Measurements from ENCODE around the gene NCK1.

DNA sequence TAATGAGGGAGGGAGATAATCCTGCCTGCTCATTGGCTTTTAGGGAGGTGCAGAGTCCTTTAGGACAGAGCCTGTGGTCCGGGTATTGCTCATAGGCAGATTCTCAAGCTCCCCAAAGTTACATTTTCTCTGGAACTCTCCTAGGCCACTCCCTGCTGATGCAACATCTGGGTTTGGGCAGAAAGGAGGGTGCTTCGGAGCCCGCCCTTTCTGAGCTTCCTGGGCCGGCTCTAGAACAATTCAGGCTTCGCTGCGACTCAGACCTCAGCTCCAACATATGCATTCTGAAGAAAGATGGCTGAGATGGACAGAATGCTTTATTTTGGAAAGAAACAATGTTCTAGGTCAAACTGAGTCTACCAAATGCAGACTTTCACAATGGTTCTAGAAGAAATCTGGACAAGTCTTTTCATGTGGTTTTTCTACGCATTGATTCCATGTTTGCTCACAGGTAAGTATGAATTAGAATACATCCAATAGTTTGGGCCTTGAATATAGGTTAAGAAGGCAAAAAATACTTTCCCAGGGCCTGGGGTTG lies 95.8 kb downstream of the NCK1 start, which contains the start of gene IL20RB:
- TF ChIP-seq POLR2A (IDR thresholded peaks at IDR 0.05) = no peak
- TF ChIP-seq, protein P1, sequence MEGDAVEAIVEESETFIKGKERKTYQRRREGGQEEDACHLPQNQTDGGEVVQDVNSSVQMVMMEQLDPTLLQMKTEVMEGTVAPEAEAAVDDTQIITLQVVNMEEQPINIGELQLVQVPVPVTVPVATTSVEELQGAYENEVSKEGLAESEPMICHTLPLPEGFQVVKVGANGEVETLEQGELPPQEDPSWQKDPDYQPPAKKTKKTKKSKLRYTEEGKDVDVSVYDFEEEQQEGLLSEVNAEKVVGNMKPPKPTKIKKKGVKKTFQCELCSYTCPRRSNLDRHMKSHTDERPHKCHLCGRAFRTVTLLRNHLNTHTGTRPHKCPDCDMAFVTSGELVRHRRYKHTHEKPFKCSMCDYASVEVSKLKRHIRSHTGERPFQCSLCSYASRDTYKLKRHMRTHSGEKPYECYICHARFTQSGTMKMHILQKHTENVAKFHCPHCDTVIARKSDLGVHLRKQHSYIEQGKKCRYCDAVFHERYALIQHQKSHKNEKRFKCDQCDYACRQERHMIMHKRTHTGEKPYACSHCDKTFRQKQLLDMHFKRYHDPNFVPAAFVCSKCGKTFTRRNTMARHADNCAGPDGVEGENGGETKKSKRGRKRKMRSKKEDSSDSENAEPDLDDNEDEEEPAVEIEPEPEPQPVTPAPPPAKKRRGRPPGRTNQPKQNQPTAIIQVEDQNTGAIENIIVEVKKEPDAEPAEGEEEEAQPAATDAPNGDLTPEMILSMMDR (IDR thresholded peaks at IDR 0.05) = no peak
